Transverse colon (tissue), 4 donors: ENCODE measurements around the gene RALGAPA2. TPM values are rescaled to one million over a fixed set of nuclear protein-coding genes. Genes with fewer than 3 reads are reported as not detected.
A peak's percentile ranks its signal among the peaks of the same experiment; 100 is the strongest.

Experiments
- DNase-seq: peaks from one replicate; pipeline ENCODE4 v3.0.0-alpha.2; 2019
- H3K27ac ChIP-seq, 4 donors: fragments of 200-600 bp; sonication (generic); 2 replicates each; pipeline ENCODE4 v1.5.1; 2016 to 2018; ENCODE audit warnings: inconsistent platforms in 4 of 4
- H3K27me3 ChIP-seq: fragments of 200-600 bp; sonication (generic); 2 replicates; pipeline ENCODE4 v1.5.1; 2017; ENCODE audit warnings: inconsistent platforms
- H3K36me3 ChIP-seq, 4 donors: fragments of 200-600 bp; sonication (generic); 2 replicates each; pipeline ENCODE4 v1.5.1; 2017 to 2019; ENCODE audit warnings: inconsistent platforms in 4 of 4
- H3K4me1 ChIP-seq, 4 donors: fragments of 200-600 bp; sonication (generic); 2 replicates each; pipeline ENCODE4 v1.5.1; 2017 to 2020; ENCODE audit warnings: inconsistent platforms in 4 of 4
- H3K4me3 ChIP-seq, 4 donors: fragments of 200-600 bp; sonication (generic); 1 replicate in 1 of 4; 2 replicates in 3 of 4; pipeline versions ENCODE4 v1.5.1 to v1.6.1; 2017 to 2019; ENCODE audit warnings: inconsistent platforms in 4 of 4
- H3K9me3 ChIP-seq, 2 donors: fragments of 200-600 bp; sonication (generic); 2 replicates each; pipeline ENCODE4 v1.5.1; 2017 to 2019; ENCODE audit warnings: inconsistent platforms in 2 of 2
- EP300 ChIP-seq: sonication (generic); formaldehyde crosslinking; IDR thresholded peaks from one replicate; pipeline ENCODE4 v1.6.1; 2017; ENCODE audit warnings: antibody characterized with exemption, low read depth
- POLR2A ChIP-seq: fragments of 450-650 bp; IDR thresholded peaks from one replicate; pipeline ENCODE4 v1.6.1; 2016; ENCODE audit warnings: antibody characterized with exemption, mild to moderate bottlenecking, moderate library complexity
- POLR2AphosphoS5 ChIP-seq, 3 donors: sonication (generic); formaldehyde crosslinking; IDR thresholded peaks; one replicate each; pipeline ENCODE4 v1.6.1; 2016; ENCODE audit warnings: antibody characterized with exemption in 3 of 3
- WGBS, 2 donors: methylation state at CpG; one replicate each; pipeline ENCODE4 v1.1.5; 2018; ENCODE audit warnings: low coverage in 1 of 2; 5-methylcytosine and 5-hydroxymethylcytosine counted together
- in situ Hi-C, 4 donors: fragments of 200-750 bp; cut with MboI; loops; one replicate each; pipeline versions ENCODE4 v1.15.0 to v1.15.1; 2017; ENCODE audit warnings: low sequenced_read_pairs in 3 of 4, low pct_ligation_motif_present in 1 of 4, low pct_unique_long_range_greater_than_20kb in 1 of 4
- intact Hi-C: fragments of 100-400 bp; cut with DNase I; formaldehyde crosslinking; loops from one replicate; pipeline ENCODE4 v1.15.1; 2023; ENCODE audit warnings: low total_unique reads
- total RNA-seq, 4 donors: library from RNA; depleted of rRNA; stranded (reverse); fragments of >200 nt; gene quantifications; one replicate each; pipeline ENCODE4 v1.1.0, GENCODE V29; 2016
- TF ChIP-seq, protein P1 (sequence below), 5 experiments: fragments of 200-600 bp in 3 of 5; fragments of 450-650 bp in 2 of 5; sonication (generic) in 3 of 5; IDR thresholded peaks; 1 replicate in 2 of 5; 2 replicates in 3 of 5; pipeline ENCODE4 v1.5.1; 2016 to 2017; ENCODE audit warnings: antibody characterized with exemption in 5 of 5, inconsistent platforms in 3 of 5, mild to moderate bottlenecking in 2 of 5, moderate library complexity in 1 of 5

Gene RALGAPA2
- total RNA-seq, 4 donors from 2014 or later: 29.5 to 84.0 (median 66.5) TPM

DNA sequence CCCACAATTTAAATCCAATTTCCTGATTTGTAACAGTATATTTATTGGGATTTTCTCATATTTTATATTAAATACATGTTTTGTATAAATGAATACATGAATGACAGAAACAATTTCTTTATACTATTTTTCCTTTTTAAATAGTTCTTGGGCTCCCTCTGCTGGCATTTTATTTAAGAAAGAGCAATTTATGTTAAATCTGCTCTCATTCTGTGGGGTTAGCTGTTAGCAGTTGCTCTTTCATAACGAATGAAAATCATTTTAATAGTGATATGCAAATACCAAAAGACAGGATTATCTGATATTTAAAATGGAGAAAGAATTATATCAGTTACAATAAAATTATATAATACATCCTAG is 118.3 kb downstream of the RALGAPA2 start:
- TF ChIP-seq POLR2A: no peak
- TF ChIP-seq, protein P1, sequence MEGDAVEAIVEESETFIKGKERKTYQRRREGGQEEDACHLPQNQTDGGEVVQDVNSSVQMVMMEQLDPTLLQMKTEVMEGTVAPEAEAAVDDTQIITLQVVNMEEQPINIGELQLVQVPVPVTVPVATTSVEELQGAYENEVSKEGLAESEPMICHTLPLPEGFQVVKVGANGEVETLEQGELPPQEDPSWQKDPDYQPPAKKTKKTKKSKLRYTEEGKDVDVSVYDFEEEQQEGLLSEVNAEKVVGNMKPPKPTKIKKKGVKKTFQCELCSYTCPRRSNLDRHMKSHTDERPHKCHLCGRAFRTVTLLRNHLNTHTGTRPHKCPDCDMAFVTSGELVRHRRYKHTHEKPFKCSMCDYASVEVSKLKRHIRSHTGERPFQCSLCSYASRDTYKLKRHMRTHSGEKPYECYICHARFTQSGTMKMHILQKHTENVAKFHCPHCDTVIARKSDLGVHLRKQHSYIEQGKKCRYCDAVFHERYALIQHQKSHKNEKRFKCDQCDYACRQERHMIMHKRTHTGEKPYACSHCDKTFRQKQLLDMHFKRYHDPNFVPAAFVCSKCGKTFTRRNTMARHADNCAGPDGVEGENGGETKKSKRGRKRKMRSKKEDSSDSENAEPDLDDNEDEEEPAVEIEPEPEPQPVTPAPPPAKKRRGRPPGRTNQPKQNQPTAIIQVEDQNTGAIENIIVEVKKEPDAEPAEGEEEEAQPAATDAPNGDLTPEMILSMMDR (IDR thresholded peaks at IDR 0.05): peak in 2 of 5 experiments; percentile 6 to 16
- Histone ChIP-seq H3K9me3 (no peaks in the 10 kb centered on the region), H3K27ac (no peak overlapping the region), H3K4me1 (peaks cover 0 to 6% (median 0%) of the 10 kb centered on the region in 4 donors), H3K27me3 (no peaks in the 10 kb centered on the region), H3K36me3 (peaks cover 0 to 27% (median 5%) of the 10 kb centered on the region in 4 donors), H3K4me3 (no peak overlapping the region)
- no peak for DNase-seq
- in situ Hi-C loops (loop anchor here in 2 of 4 donors (25.0 kb wide), 1 partner anchor 507 kb away; no protein-coding TSS in a partner anchor), intact Hi-C loops (no loop called here)
- WGBS, 2 donors: 50% methylated on average over 1 of the region's 1 CpG

DNA sequence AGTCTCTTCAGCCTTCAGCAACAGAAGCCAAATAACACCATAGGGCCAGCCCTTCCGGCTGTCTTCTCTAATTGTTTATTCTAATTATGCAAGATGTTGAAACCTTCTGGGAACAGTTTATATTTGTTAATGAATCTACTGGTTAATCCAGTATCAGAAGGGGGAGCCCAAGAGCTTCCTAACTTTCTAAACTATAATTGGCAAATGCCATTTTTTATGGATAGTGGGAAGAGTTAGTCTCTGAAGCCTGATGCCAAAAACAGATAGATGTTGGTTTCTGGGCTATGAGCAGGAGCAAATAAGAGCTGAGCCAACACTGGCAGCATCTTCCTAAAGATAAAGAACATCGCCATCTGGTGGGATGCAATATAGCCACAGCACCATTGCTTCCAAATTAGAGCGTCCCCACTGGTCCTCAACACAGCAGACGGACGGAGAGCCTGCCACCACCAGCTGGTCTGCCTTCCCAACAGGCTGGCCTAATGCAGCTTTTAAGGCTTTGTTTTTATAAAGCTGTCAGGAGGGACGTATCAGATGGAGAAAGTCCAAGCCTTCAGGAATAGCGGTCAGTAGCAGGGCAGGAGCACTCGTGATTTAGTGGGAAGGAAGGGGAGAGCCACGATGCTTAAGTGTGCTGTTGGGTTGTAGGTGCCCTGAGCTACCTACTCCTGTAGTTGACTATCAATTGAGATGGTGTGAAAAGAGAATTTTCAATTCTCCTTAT is 118.8 kb downstream of the RALGAPA2 start:
- intact Hi-C loops (no loop called here), in situ Hi-C loops (loop anchor here in 2 of 4 donors (25.0 kb wide), 1 partner anchor 506 kb away; no protein-coding TSS in a partner anchor)
- no peak for DNase-seq
- no peak overlapping the region for H3K27ac ChIP-seq
- no peak for TF ChIP-seq EP300
- TF ChIP-seq, protein P1 (IDR thresholded peaks at IDR 0.05): peak in 1 of 5 experiments; percentile 28
- TF ChIP-seq POLR2AphosphoS5 (IDR thresholded peaks at IDR 0.05): no peak
- TF ChIP-seq POLR2A: no peak
- H3K27me3 ChIP-seq: no peaks in the 10 kb centered on the region
- H3K9me3 ChIP-seq: no peaks in the 10 kb centered on the region
- H3K4me1 ChIP-seq: peaks cover 0 to 6% (median 0%) of the 10 kb centered on the region in 4 donors
- H3K4me3 ChIP-seq: no peak overlapping the region
- WGBS, 2 donors: 55 to 60% methylated on average over 5 to 9 of the region's 9 CpGs
- H3K36me3 ChIP-seq: peaks cover 0 to 26% (median 5%) of the 10 kb centered on the region in 4 donors

GRCh38 chr20:20585146-20585545 is 127.3 kb downstream of the RALGAPA2 start:
- H3K27me3 ChIP-seq: no peaks in the 10 kb centered on the region
- no peak overlapping the region for H3K27ac ChIP-seq
- intact Hi-C loops (no loop called here), in situ Hi-C loops (loop anchor here in 2 of 4 donors (25.0 kb wide), 1 partner anchor 498 kb away; no protein-coding TSS in a partner anchor)
- 90 to 100% methylated on average over 1 of the region's 1 CpG for WGBS, 2 donors
- peaks cover 0 to 61% (median 19%) of the 10 kb centered on the region in 4 donors for H3K36me3 ChIP-seq
- TF ChIP-seq, protein P1 (IDR thresholded peaks at IDR 0.05): no peak
- no peak for TF ChIP-seq POLR2AphosphoS5 (IDR thresholded peaks at IDR 0.05)
- no peak for TF ChIP-seq POLR2A
- no peak for TF ChIP-seq EP300
- no peak overlapping the region for H3K4me3 ChIP-seq
- H3K9me3 ChIP-seq: no peaks in the 10 kb centered on the region
- H3K4me1 ChIP-seq: no peaks in the 10 kb centered on the region
- DNase-seq: no peak

DNA sequence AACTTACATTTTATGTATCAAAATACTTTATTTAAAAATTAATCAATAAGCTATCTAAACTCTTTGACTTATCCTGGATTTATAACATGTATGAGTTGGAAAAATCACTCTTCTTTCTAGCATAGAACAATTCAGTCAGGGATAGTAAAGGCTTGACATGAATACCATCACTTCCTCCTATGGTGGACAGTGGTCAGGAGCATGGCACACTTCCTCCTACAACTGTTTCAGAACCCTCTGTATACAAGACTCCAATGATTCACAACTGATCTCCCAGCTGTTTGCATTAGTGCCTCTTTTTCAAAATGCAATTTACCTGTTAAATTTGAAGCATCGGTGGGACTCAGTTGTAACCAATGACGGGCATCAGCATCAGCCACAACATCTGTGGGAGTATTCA is 129.7 kb downstream of the RALGAPA2 start:
- 97% methylated on average over 2 of the region's 2 CpGs; no CpG with 5 or more reads in 1 of the 2 donors for WGBS, 2 donors
- Histone ChIP-seq H3K4me1 (no peaks in the 10 kb centered on the region), H3K27me3 (no peaks in the 10 kb centered on the region), H3K27ac (no peak overlapping the region), H3K9me3 (no peaks in the 10 kb centered on the region), H3K4me3 (no peak overlapping the region), H3K36me3 (peaks cover 0 to 44% (median 12%) of the 10 kb centered on the region in 4 donors)
- no peak for DNase-seq
- intact Hi-C loops: no loop called here
- in situ Hi-C loops: loop anchor here in 2 of 4 donors (25.0 kb wide), 1 partner anchor 495 kb away; no protein-coding TSS in a partner anchor
- TF ChIP-seq, protein P1 (IDR thresholded peaks at IDR 0.05): no peak
- TF ChIP-seq EP300 (no peak), POLR2A (no peak), POLR2AphosphoS5 (IDR thresholded peaks at IDR 0.05) (no peak)
